HG03442 (cell line): ENCODE data around the gene CDH8.

Source experiments
- ATAC-seq: cut with Tn5 transposase; IDR thresholded peaks from one replicate; pipeline ENCODE4 v1.9.1; 2021; ENCODE audit warnings: mild to moderate bottlenecking, moderate library complexity; ENCODE audit not compliant: unreplicated experiment

Gene CDH8

DNA sequence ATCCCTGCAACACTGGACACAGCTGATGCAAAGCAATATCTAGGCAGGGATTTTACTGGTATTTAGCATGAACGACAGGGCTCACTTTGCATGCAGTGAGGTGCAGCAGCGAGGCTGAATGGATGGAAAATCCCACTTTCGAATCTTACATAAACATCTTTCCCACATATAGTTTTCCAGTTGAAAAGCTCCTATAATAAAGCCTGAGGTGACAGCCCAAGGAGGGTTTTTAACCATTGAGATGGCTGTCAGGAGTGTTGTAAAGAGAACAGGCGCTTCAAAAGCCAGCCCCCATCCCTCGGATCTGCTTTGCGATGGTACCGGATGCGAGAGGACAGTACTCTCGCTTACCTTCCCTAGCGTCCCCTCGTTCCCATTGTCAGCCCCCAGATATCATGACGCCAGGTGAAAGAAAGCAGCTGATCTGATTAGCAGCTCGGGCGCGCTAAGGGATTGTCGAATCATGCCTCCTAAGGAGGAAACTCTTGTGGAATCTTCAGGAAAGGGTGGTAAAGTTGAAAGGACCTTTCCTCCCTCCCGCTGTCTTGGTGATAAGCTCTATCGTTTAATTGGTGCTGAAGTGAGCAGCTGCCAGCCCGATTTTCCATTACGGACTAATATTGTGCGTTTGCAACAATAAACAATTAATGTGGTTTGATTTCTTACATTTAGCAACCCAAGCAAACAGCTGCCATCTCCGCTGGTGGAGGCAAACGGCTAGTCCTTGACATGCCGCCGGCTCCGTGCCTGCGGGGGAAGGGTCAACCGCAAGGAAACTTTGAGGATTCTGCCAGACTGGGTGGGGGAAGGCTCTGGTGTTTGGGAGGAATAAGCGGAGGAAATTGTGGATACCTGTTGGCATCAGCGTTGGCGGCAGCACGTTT is 1.8 kb downstream of the CDH8 start:
- no peak for ATAC-seq

GRCh38 chr16:62033065-62033464 is 3.2 kb downstream of the CDH8 start:
- ATAC-seq, result no peak

GRCh38 chr16:62029947-62030346 is 6.3 kb downstream of the CDH8 start:
- ATAC-seq, result no peak

- no peak for ATAC-seq
Observed at GRCh38 chr16:62022688-62023087, 13.6 kb downstream of the CDH8 start.

- no peak for ATAC-seq
Observed at GRCh38 chr16:62021161-62021581, 15.1 kb downstream of the CDH8 start.

GRCh38 chr16:62020681-62021080 is 15.6 kb downstream of the CDH8 start:
- no peak for ATAC-seq

- no peak for ATAC-seq
Observed at GRCh38 chr16:62019851-62020250, 16.4 kb downstream of the CDH8 start.

DNA sequence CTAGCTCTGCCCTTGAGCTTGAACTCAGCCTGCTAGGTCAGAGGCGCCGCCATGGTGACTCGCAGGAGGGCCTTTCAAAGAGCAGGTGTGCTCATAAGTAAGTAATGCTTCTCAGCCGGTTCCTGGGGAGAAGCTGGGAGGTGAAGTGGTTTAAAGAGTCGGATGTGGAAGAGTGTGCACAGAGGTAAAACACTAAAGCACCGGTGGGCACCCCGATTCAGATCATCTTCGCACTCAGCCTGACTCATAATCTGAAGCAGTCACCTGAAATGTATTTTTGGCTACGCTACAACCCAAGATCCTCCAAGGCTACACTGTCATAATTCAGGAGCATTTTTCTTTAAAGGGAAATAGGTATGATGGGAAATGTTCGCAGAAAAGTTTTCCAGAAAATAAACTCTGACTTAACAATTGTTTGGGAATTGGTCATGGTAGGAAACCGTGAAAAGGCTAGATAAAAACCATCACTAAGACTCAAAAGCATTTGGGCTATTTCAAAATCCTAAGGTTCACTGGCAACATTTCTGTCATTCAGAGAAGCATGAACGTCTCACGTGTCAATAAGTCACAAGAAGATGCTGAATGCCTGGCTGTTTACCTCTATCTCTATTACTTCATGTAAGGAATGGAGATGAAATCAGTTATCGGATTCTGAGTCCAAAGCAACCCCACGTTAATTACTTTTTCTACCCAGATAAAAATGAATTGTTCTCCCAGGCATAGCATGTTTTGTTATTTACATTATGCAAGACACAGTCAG is 17.8 kb downstream of the CDH8 start:
- ATAC-seq, result no peak

DNA sequence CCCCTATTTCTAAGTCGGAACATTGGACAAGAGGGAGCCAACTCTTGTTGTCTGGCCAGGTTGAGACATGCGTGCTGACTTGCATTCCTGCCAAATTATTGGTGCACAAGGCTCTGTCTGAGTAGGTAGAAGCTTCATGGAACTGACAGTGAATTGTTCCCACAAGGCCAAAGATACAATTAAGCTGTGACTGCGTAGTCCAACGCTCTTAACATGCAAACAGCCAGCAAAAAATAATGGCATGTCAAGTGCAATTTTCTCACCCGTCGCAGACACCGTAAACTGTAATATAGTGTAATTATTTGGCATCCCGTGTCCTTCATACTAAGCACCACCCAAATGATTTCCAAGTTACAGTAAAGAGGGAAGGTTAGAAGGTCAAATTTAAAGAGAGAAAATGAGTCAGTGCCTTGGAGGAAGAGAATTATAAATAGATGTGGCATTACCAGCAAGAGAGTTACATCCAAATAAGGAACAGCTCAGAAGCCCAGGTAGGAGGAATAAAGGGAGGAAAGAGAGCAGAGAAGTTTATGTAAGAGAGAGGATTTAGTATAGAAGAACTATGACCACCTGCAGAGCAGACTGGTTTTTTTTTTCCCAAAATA is 21.8 kb downstream of the CDH8 start:
- no peak for ATAC-seq

DNA sequence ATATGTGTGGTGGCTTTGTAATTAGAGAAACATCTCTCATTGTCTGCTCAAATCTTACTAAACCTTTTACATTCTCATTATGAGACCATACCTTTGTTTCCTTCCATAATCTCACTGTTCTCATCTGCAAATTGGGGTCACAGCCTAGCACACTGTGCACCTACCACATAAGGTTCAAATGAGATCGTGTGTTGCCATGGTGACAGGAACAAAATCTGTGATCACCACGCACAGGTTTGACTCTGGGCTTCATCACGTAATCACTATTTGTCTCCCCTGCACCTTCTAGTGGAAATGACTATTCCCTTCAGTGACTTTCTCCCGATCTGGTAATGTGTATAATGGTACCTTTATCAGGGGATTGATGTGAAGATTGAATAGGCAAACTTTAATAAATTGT is 26.1 kb downstream of the CDH8 start:
- ATAC-seq, result no peak

GRCh38 chr16:61998460-61998859 is 37.8 kb downstream of the CDH8 start:
- no peak for ATAC-seq

GRCh38 chr16:61993108-61993507 is 43.1 kb downstream of the CDH8 start:
- ATAC-seq, result no peak

GRCh38 chr16:61987474-61988012 is 48.7 kb downstream of the CDH8 start:
- no peak for ATAC-seq

DNA sequence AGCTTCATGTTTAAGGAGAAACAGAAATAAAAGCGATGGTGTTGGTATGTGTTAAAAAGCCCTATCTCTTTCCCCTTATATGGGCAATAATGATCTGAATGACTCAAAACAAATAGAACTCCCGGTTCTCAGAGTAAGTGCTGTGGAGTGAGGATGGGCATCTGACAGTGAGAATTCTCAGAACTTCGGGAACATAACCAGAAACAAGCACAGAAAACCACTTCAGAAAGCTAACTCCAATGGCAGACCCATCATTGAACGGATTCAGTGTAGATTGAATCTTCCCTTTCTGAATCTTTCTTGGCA is 67.2 kb downstream of the CDH8 start:
- no peak for ATAC-seq

- no peak for ATAC-seq
Observed at GRCh38 chr16:61968242-61969076, 67.8 kb downstream of the CDH8 start.

GRCh38 chr16:61957075-61957855 is 79.0 kb downstream of the CDH8 start:
- no peak for ATAC-seq

GRCh38 chr16:61952841-61953240 is 83.4 kb downstream of the CDH8 start:
- ATAC-seq, result no peak

GRCh38 chr16:61948414-61948813 is 87.8 kb downstream of the CDH8 start:
- no peak for ATAC-seq

DNA sequence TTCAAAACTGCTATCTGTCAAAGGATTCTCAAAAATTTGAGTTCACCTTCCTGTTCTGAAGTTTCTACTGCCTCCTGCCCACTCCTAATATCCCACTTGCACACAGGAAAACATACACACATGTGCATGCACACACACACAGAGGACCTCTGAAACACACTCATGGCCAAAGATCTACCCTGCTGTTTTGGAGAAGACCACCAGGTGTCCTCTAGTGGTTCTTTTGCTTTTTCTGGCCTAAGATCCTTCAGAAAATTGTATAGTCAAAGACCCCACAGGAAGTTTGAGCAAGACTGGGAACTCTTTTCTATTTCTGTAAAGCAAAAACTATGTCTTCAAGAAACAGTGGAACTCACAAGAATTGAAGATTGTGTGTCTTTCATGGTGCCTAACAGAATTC is 90.2 kb downstream of the CDH8 start:
- no peak for ATAC-seq

- no peak for ATAC-seq
Observed at GRCh38 chr16:61945511-61945910, 90.7 kb downstream of the CDH8 start.
